Left lung (tissue), 10 donors: Measurements from ENCODE around the gene POLE2. TPM values are rescaled to one million over a fixed set of nuclear protein-coding genes. Genes with fewer than 3 reads are reported as not detected.

Experiments
- ATAC-seq: fragments of 200-7000 bp; cut with Tn5 transposase; one replicate; pipeline ENCODE4 v1.9.1; 2020; ENCODE audit warnings: moderate library complexity
- DNase-seq, 4 donors: peaks; one replicate each; pipeline ENCODE4 v3.0.0-alpha.2; 2013 to 2020
- H3K27ac ChIP-seq, 2 donors: fragments of 200-600 bp; sonication (generic) in 1 of 2; one replicate each; pipeline versions ENCODE4 v1.5.0 to v1.8.0; 2020 to 2021
- H3K27me3 ChIP-seq, 2 donors: fragments of 200-600 bp; sonication (generic) in 1 of 2; one replicate each; pipeline versions ENCODE4 v1.5.0 to v1.8.0; 2020 to 2021
- H3K36me3 ChIP-seq, 2 donors: fragments of 200-600 bp; sonication (generic) in 1 of 2; one replicate each; pipeline versions ENCODE4 v1.5.0 to v1.8.0; 2020 to 2021
- H3K4me1 ChIP-seq, 2 donors: fragments of 200-600 bp; one replicate each; pipeline ENCODE4 v1.8.0; 2021
- H3K4me3 ChIP-seq, 2 donors: fragments of 200-600 bp; sonication (generic) in 1 of 2; one replicate each; pipeline versions ENCODE4 v1.5.0 to v1.8.0; 2020 to 2021; ENCODE audit warnings: mild to moderate bottlenecking in 1 of 2
- H3K9me3 ChIP-seq, 2 donors: fragments of 200-600 bp; sonication (generic) in 1 of 2; one replicate each; pipeline versions ENCODE4 v1.5.0 to v1.8.0; 2020 to 2021
- CTCF ChIP-seq, 2 donors: fragments of 200-600 bp; sonication (generic) in 1 of 2; IDR thresholded peaks; one replicate each; pipeline versions ENCODE4 v1.5.0 to v1.8.0; 2021; ENCODE audit warnings: antibody characterized with exemption in 2 of 2
- intact Hi-C, 2 donors: fragments of 100-400 bp; cut with DNase I; formaldehyde crosslinking; loops; one replicate each; pipeline versions ENCODE4 v1.11.2 to v1.14.2; 2022
- polyA plus RNA-seq, 6 donors: library from polyadenylated mRNA; unstranded; fragments of 120-200 nt; gene quantifications; one replicate each; pipeline ENCODE4 v1.2.1, GENCODE V29; 2013; ENCODE audit not compliant: insufficient read length in 6 of 6
- total RNA-seq, 2 donors: library from RNA; stranded (reverse); fragmentation: NEBNext Ultra II Directional; extraction: Animal tissue kit (Norgen Biotek cat#: 25700); gene quantifications; one replicate each; pipeline ENCODE4 v1.2.1, GENCODE V29; 2021
- donor health status: DM: no; HTN: yes; CAD: no.
- donor health status: DM: no; HTN: no; CAD: no.

The POLE2 gene
- total and polyA plus RNA-seq, 8 donors = 6.4 to 27.3 (median 23.0) TPM

GRCh38 chr14:49654511-49654910, 33.5 kb downstream of the POLE2 start:
- TF ChIP-seq CTCF (IDR thresholded peaks at IDR 0.05) = no peak
- no peak overlapping the region for H3K27ac ChIP-seq
- no peaks in the 10 kb centered on the region for H3K4me1 ChIP-seq
- no peak overlapping the region for H3K4me3 ChIP-seq
- H3K27me3 ChIP-seq = no peaks in the 10 kb centered on the region
- H3K9me3 ChIP-seq = no peaks in the 10 kb centered on the region
- ATAC-seq (no peak), DNase-seq (no peak)
- no peaks in the 10 kb centered on the region for H3K36me3 ChIP-seq
- intact Hi-C loops = no loop called here

GRCh38 chr14:49653508-49653907, 34.5 kb downstream of the POLE2 start:
- Histone ChIP-seq H3K27ac (no peak overlapping the region), H3K4me1 (no peaks in the 10 kb centered on the region), H3K27me3 (no peaks in the 10 kb centered on the region), H3K4me3 (no peak overlapping the region), H3K36me3 (no peaks in the 10 kb centered on the region), H3K9me3 (no peaks in the 10 kb centered on the region)
- ATAC-seq = no peak
- no peak for TF ChIP-seq CTCF (IDR thresholded peaks at IDR 0.05)
- intact Hi-C loops = no loop called here
- DNase-seq = no peak

- H3K4me3 ChIP-seq = no peak overlapping the region
- H3K9me3 ChIP-seq = no peaks in the 10 kb centered on the region
- H3K36me3 ChIP-seq = peaks cover 0 to 4% of the 10 kb centered on the region in 2 donors
- no peaks in the 10 kb centered on the region for H3K27me3 ChIP-seq
- intact Hi-C loops = no loop called here
- no peak for TF ChIP-seq CTCF (IDR thresholded peaks at IDR 0.05)
- ATAC-seq = no peak
- H3K27ac ChIP-seq = no peak overlapping the region
- peaks cover 7 to 24% of the 10 kb centered on the region in 2 donors for H3K4me1 ChIP-seq
- no peak for DNase-seq
Measured at GRCh38 chr14:49642163-49642562, 45.9 kb downstream of the POLE2 start.

GRCh38 chr14:49641697-49642129, 46.3 kb downstream of the POLE2 start:
- intact Hi-C loops = no loop called here
- Histone ChIP-seq H3K4me3 (no peak overlapping the region), H3K9me3 (no peaks in the 10 kb centered on the region), H3K36me3 (peaks cover 0 to 9% of the 10 kb centered on the region in 2 donors), H3K27ac (no peak overlapping the region), H3K4me1 (peaks cover 9 to 29% of the 10 kb centered on the region in 2 donors), H3K27me3 (no peaks in the 10 kb centered on the region)
- ATAC-seq (peak; percentile 73), DNase-seq (no peak)
- no peak for TF ChIP-seq CTCF (IDR thresholded peaks at IDR 0.05)

- Histone ChIP-seq H3K36me3 (peaks cover 0 to 15% of the 10 kb centered on the region in 2 donors), H3K4me3 (no peak overlapping the region), H3K27ac (no peak overlapping the region), H3K9me3 (no peaks in the 10 kb centered on the region), H3K4me1 (peaks cover 17 to 38% of the 10 kb centered on the region in 2 donors), H3K27me3 (no peaks in the 10 kb centered on the region)
- no peak for TF ChIP-seq CTCF (IDR thresholded peaks at IDR 0.05)
- intact Hi-C loops = no loop called here
- no peak for DNase-seq
- ATAC-seq = peak; percentile 60
Measured at GRCh38 chr14:49640540-49641417, 47.2 kb downstream of the POLE2 start.
